ENCODE results near the gene PLXDC1. TPM values are rescaled to one million over a fixed set of nuclear protein-coding genes. Genes with fewer than 3 reads are reported as not detected.

Gene PLXDC1
- total and polyA plus RNA-seq, 11 donors: 4.8 to 17.4 (median 13.3) TPM

DNA sequence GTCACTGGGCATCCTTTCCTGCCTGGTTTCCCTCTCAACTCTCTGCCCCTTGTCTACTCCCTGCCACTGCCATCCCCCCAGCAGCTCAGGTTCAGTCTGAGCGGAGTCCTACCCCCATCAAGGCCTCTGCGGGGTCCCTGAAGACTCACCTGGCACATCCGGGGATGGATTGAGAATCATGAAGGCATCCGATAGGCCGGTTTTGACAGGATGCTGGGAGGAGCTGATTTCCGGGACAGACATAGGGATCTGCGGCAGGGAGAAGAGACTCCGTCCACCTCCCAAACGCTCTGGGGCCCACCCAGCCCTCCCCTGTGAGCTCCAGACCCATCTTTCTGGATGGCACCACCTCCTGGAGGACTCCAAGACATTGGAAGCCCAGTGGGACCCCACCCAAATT is 45.7 kb downstream of the PLXDC1 start:
- 60 to 72% (median 68%) methylated on average over 5 to 9 of the region's 9 CpGs for WGBS, 4 donors
- no peaks in the 10 kb centered on the region for H3K27me3 ChIP-seq
- intact Hi-C loops (cut with DNase I): no loop called here
- TF ChIP-seq POLR2A (IDR thresholded peaks at IDR 0.05): no peak
- TF ChIP-seq, protein P1, sequence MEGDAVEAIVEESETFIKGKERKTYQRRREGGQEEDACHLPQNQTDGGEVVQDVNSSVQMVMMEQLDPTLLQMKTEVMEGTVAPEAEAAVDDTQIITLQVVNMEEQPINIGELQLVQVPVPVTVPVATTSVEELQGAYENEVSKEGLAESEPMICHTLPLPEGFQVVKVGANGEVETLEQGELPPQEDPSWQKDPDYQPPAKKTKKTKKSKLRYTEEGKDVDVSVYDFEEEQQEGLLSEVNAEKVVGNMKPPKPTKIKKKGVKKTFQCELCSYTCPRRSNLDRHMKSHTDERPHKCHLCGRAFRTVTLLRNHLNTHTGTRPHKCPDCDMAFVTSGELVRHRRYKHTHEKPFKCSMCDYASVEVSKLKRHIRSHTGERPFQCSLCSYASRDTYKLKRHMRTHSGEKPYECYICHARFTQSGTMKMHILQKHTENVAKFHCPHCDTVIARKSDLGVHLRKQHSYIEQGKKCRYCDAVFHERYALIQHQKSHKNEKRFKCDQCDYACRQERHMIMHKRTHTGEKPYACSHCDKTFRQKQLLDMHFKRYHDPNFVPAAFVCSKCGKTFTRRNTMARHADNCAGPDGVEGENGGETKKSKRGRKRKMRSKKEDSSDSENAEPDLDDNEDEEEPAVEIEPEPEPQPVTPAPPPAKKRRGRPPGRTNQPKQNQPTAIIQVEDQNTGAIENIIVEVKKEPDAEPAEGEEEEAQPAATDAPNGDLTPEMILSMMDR (IDR thresholded peaks at IDR 0.05): no peak
- no peaks in the 10 kb centered on the region for H3K9me3 ChIP-seq
- peaks cover 0 to 2% (median 0%) of the 10 kb centered on the region in 9 donors for H3K36me3 ChIP-seq
- no peak overlapping the region for H3K4me3 ChIP-seq
- no peak overlapping the region for H3K27ac ChIP-seq
- ATAC-seq: no peak
- H3K4me1 ChIP-seq: peaks cover 0 to 9% (median 0%) of the 10 kb centered on the region in 12 donors
- peak in 1 of 5 donors; percentile 18 for DNase-seq

DNA sequence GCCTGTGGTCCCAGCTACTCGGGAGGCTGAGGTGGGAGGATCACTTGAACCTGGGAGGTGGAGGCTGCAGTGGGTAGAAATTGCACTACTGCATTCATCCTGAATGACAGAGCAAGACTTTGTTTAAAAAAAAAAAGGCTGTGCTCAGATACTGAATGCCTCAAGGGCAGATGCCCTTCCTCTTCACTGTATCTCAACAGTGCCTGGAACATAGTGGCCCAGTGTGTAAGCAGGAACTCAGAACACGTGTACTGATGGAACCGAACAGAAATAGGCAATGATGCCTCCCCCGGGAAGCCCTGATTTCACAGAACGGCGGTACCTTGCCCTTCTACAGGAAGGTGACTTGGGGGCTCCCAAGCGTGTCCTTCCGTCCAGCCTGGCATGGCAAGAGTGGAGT is 46.8 kb downstream of the PLXDC1 start:
- DNase-seq: peak in 1 of 5 donors; percentile 26
- no peak for TF ChIP-seq POLR2A (IDR thresholded peaks at IDR 0.05)
- TF ChIP-seq, protein P1 (IDR thresholded peaks at IDR 0.05): no peak
- 63 to 84% (median 66%) methylated on average over 6 to 8 of the region's 8 CpGs for WGBS, 4 donors
- Histone ChIP-seq H3K27me3 (no peaks in the 10 kb centered on the region), H3K9me3 (peaks cover 0 to 3% (median 0%) of the 10 kb centered on the region in 12 donors), H3K4me3 (no peak overlapping the region), H3K4me1 (peaks cover 0 to 15% (median 6%) of the 10 kb centered on the region in 12 donors), H3K36me3 (peaks cover 0 to 2% (median 0%) of the 10 kb centered on the region in 9 donors), H3K27ac (peak overlapping the region in 1 of 12 donors; percentile 2)
- intact Hi-C loops (cut with DNase I): no loop called here
- ATAC-seq: peak; percentile 40 to 77 (median 56)

DNA sequence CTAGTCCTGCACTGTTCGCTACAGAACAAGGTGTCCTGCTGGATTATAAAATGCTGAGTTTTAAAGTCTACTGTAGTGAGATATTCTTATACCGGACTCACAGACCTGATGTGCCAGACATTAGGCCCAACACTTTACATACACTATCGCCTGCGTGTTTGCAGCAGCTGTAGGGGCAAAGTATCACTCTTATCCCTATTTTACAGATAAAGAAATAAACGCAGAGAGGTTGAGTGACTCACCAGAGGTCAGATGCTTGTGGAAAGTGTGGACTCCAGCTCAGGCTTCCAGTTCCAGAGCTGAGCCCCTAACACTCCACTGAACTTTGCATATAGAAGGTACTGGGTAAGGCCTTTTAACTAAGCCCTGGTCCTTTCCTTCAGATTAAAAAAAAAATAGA is 47.4 kb downstream of the PLXDC1 start:
- H3K4me3 ChIP-seq: no peak overlapping the region
- H3K36me3 ChIP-seq: peaks cover 0 to 2% (median 0%) of the 10 kb centered on the region in 9 donors
- peaks cover 0 to 3% (median 0%) of the 10 kb centered on the region in 12 donors for H3K9me3 ChIP-seq
- DNase-seq: peak in 1 of 5 donors; percentile 10
- peaks cover 0 to 21% (median 12%) of the 10 kb centered on the region in 12 donors for H3K4me1 ChIP-seq
- 65 to 83% (median 72%) methylated on average over 5 of the region's 5 CpGs for WGBS, 4 donors
- ATAC-seq: no peak
- intact Hi-C loops (cut with DNase I): no loop called here
- TF ChIP-seq POLR2A (IDR thresholded peaks at IDR 0.05): no peak
- TF ChIP-seq, protein P1 (IDR thresholded peaks at IDR 0.05): no peak
- no peaks in the 10 kb centered on the region for H3K27me3 ChIP-seq
- H3K27ac ChIP-seq: no peak overlapping the region

DNA sequence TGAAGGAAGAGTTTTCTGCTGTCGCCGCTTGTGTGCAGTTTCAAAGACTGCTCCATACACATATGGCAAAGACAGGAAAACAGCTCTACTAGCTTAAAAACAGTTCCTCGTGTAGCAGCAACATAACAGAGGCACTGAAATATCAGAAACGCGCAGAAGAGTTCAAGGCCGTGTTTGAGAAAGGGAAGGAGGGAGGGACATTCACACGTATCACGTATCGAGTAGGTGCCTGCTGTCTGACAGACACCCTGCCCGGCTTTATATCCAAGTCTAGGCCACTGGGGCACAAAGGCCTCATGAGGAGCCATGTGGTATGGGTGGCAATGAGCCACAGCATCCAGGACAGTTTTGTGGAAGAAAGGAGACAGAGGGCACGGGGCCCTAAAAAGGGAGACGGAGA is 50.3 kb downstream of the PLXDC1 start:
- 93 to 96% (median 95%) methylated on average over 12 of the region's 12 CpGs for WGBS, 4 donors

More for the DNA sequence above, 50.3 kb downstream of the PLXDC1 start:
- Histone ChIP-seq H3K4me1 (peaks cover 0 to 48% (median 31%) of the 10 kb centered on the region in 12 donors), H3K27me3 (no peaks in the 10 kb centered on the region), H3K36me3 (no peaks in the 10 kb centered on the region), H3K27ac (peak overlapping the region in 1 of 12 donors; percentile 75), H3K4me3 (no peak overlapping the region), H3K9me3 (peaks cover 0 to 3% (median 0%) of the 10 kb centered on the region in 12 donors)
- ATAC-seq: no peak
- intact Hi-C loops (cut with DNase I): no loop called here
- TF ChIP-seq, protein P1 (IDR thresholded peaks at IDR 0.05): no peak
- no peak for TF ChIP-seq POLR2A (IDR thresholded peaks at IDR 0.05)
- DNase-seq: no peak
